HG03565 (cell line): ENCODE results near the gene CENPK.
"Not testable (repeated sequence)": the region's sequence is repeated elsewhere in the genome, so short reads cannot be mapped to it uniquely, and the experiment has no call there.

Experiments used
- ATAC-seq: cut with Tn5 transposase; IDR thresholded peaks from one replicate; pipeline ENCODE4 v1.9.1; 2021; ENCODE audit warnings: mild to moderate bottlenecking, moderate library complexity; ENCODE audit not compliant: unreplicated experiment

Gene CENPK

DNA sequence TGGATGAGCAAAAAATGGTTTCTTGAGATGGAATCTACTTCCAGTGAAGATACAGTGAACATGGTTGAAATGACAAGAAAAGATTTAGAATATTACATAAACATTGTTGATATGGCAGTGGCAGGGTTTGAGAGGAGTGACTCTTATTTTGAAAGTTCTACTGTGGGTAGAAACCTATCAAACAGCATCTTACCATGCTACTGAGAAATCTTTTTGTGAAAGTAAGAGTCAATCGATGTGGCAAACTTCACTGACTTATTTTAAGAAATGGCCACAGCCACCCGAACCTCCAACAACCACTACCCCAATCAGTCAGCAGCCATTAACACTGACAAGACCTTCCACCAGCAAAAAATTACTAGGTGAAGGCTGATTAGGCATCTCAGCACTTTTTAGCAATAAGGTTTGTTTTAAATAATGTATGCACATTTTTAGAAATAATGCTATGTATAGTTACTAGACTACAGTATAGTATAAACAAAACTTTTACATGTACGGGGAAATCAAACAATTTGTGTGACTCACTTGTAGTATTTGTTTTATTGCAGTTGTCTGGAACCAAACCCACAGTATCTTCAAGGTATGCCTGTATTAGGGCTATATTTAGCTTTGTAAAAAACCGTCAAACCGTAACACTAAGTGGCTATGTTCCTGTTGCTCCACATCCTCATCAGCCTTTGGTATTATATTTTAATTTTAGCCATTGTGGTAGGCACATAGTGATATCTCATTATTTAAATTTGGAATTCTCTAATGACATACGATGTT lies 50.6 kb downstream of the CENPK start:
- no peak for ATAC-seq

DNA sequence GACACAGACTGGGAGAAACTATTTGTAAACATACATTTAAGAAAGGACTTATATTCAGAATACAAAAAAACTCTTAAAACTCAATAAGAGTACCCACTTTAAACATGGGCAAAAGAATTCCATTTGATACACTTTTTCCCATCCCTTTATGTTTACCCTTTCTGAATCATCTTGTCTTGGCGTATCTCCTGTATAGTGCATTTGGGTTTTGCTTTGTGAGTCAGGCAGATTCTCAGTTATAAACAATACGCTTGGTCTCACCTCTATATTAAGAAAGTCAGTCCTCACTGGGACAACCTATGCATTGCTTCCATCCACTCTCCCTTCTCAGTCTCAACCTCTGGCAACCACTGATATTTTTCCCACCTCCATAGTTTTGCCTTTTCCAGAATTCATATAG lies 54.0 kb downstream of the CENPK start:
- no peak for ATAC-seq

DNA sequence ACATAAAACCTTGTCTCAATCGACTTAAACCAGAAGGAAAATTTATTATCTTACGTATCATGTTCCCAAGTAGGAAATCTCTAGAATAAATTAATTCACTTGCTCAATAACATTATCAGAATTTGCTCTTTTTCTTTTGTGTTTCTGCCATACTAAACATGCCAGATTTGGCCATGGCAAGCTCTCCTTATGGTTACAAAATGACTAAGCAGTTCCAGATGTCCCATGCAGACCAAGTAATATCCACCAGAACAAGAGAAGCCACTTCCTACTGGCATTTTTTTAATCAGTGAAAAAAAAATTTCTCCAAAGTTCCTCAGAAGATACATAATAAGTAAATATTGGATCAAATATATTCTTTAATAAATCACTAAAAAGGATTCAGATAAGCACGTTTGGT lies 56.0 kb downstream of the CENPK start:
- ATAC-seq, result no peak

DNA sequence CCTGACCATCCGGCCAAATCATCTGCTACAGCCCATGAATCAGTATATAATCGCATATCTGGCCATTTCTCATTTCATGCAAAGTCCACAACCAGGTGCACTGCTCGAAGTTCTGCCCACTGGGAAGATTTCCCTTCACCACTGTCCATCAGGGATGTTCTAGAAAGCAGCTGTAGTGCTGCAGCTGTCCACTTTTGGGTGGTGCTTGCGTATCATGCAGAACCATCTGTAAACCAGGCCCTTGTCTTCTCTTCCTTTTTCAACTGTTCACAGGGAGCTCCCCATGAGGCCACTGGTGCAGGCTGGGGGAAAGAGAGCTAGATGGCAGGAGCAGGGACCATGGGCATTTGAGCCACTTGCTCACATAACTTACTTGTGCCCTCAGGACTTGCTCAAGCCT lies 73.8 kb downstream of the CENPK start:
- ATAC-seq, result no peak

DNA sequence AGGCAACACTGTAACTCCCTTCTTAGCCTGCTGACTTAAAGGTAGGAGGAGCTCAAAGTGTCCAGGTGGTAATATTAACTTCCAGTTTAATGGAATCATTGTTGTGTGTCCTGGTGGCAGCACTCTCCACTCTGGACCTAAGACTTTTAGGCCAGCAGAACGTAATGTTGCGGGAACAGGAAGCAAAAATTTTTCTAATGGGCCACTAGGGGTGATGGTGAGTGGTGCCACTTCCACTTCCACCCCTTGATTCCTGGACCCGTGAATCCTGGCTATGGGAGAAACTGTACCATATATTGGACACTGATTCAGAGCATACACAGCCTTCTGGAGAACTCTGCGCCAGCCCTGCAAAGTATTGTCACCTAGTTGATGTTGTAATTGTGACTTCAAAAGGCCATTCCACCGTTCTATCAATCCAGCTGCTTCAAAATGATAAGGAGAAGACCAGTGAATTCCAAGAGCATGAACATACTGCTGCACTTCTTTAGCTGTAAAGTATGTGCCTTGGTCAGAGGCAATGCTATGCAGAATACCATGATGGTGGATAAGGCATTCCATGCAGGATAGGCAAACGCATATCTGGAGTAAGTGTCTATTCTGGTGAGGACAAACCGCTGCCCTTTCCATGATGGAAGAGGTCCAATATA lies 74.8 kb downstream of the CENPK start:
- ATAC-seq, result not testable (repeated sequence)

DNA sequence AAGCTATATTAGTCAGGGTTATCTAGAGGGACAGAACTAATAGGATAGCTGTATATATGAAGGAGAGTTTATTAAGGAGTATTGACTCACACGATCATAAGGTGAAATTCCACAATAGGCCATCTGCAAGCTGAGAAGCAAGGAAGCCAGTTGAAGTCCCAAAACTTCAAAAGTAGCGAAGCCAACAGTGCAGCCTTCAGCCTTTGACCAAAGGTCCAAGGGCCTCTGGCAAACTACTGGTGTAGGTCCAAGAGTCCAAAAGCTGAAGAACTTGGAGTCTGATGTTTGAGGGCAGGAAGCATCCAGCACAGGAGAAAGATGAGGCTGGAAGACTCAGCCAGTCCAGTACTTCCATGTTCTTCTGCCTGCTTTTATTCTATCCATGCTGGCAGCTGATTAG lies 76.2 kb downstream of the CENPK start:
- ATAC-seq, result not testable (repeated sequence)

DNA sequence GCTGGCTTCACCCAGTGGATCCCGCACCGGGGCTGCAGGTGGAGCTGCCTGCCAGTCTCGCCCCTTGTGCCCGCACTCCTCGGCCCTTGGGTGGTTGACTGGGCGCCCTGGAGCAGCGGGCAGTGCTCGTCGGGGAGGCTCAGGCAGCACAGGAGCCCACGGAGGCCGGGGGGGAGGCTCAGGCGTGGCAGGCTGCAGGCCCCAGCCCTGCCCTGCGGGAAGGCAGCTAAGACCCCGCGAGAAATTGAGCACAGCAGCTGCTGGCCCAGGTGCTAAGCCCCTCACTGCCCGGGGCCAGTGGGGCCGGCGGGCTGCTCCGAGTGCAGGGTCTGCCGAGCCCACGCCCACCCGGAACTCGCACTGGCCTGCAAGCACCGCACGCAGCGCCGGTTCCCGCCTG lies 77.6 kb downstream of the CENPK start:
- ATAC-seq, result no peak

DNA sequence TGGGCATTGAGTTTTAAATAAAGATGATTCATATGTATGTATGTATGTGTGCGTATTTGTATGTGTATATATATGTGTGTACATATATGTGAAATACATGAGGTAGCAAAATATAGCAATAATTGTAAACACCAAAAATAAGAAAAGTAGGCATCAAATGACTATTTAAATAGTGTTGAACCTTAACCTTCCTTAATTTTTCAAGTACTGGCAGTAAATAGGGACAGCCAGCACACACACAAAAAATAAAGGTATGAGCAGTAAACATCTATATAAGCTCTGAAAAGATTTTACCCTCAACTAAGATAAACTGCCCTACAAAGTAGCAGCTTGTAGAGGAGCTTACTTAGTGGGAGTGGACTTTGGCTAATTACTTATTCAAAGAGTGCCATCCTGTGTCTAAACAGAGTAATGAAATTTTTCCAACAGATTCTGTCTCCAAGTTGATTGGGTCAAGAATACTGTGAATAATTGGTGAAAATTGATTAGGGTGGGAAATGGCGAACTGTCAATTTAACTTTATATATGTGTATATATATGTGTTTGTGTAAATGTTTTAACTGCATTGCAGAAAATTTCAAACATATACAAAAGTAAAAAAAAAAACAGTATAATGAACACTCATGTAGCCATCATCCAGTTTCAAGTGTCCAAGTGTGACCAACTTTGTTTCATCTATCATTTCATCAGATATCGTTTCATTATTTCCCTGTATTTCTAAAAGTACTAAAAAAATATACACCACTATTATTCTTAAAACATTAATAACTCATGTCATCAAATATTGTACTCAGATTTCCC lies 79.2 kb downstream of the CENPK start:
- ATAC-seq, result peak; percentile 55

DNA sequence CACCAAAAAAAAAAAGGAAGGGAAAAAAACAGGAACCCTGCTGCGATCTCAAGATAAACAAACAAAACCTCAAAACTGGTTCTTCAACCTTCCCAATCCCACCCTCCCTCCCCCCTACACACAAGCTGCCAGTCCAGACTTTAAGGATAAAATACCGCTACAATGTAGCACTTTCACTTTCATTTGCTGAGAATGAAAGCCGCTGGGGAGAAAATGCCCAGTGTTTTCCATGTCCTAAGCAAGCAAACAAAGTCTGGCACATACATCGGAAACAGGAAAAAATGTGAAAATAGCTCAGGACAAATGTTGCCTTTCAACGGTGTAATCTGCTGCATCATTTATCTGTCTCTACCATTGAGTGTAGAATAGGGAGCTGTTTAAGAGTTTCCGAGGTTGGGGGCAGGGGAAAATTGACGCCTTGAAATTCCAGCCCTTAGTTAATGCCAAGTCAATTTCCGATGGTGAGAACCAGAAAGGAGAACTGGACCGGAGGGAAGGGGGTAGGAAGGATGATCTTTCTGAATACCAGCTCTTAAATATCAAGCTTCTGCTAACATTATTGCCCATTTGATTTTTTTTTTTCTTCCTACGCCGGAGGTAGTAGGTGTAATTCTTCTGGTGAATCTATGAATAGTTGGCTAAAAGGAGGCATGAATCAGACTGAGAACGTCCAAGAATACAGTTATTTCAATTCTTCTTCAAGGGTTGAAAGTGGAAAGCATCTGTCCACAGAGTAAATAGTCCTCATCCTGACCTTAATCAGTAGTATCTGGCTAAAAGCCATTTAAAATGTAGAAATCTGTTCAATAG lies 80.0 kb downstream of the CENPK start:
- ATAC-seq, result no peak

DNA sequence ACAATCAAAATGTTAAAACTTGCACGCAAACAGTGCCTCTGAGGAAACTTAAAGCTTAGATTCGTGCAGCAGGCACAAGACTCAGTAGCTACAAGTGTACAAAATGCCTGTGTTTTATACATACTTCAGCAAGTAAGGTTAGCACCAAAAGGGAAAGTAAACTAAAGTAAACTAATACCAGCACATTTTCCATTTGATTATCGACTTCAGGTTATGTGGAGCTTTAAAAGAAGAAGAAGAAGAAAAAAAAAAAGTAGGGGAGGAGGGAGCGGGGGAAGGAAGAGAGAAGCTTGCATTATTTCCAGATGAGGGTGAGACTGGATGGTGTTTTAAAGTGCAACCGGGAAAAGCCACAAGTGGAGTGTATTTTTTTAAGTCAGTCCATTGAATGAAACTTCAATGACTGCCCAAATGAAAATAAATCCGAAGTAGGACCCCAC lies 80.7 kb downstream of the CENPK start:
- no peak for ATAC-seq

DNA sequence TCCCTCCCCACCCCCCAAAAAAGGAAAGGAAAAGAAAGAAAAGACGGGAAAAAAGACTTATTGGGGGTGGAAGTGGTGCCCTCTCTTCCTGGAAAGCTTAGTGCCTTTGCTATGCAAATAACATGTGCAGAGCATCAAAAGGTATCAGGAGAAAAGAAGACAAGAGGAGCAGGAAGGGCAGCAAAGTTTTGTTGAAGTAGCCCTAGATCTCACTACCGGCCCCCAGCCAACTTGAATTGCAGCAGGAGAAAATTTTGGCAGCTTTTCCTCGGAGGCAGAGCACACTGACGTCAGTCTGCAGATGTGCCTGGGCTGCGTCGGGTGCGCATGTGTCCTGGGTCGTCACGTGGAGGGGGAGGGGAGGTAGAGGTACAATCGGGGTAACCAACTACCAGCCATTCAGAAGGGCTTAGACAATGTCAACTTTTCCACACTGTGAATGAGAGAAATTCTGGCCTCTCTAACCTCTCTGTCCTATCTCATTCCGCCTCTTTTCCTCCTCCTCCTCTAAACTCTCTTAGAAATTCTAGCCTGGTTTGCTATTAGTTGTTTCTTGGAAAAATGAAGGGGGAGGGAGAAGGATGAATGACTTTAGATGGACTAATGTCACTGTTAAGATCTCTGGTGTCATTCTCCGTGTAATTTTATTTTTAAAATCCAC lies 81.2 kb downstream of the CENPK start, which contains the start of gene ADAMTS6:
TSS of gene ADAMTS6 (minus strand) at position 286 of the 661 bp plus-strand sequence. CDS start 8,247 bp downstream, outside the sequence.
- peak; percentile 59 for ATAC-seq

DNA sequence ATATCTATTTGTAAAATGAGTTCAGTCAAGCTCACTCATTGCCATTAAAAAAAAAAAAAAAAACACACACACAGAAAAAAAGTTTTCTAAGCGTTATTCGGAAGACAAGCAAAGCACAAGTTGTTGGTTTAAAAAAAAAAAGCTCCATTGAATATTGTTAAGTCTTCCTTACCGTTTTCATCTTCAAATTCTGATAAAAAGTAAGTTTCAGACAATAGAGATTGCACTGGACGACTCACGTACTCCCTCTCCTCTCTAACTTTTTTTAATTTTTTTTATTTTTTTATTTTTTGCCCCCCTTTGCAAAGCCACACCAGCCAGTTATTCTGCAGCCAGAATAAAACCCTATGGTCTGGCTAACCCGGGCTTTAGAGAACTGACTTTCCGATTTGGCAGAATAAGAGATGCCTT lies 81.8 kb downstream of the CENPK start:
- ATAC-seq, result no peak

DNA sequence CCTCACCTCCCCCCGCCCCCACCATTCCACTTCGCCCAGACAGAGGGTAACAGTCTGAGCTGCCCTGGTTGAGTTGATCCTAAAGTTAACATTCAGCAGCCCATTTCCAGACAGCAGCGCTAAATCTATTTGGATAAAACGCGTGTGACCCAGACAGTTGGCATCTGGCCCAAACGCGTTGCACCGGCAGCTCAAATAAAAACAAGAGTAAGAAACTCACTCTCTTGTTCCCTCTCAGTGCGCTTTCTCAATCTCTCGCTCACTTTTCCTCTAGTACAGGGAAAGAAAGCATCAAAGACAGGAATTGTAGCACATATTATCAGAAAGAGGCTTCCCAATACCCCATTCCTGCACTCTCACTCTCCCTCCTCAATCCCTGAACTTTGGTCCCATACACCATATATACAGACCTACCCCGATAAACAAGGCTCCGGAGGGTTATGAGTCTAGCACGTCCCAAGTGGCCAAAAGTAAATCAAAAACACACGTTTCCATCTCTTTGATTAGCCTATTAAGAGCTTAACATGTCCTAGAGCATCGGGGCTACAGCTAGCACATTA lies 82.6 kb downstream of the CENPK start:
- ATAC-seq, result no peak

DNA sequence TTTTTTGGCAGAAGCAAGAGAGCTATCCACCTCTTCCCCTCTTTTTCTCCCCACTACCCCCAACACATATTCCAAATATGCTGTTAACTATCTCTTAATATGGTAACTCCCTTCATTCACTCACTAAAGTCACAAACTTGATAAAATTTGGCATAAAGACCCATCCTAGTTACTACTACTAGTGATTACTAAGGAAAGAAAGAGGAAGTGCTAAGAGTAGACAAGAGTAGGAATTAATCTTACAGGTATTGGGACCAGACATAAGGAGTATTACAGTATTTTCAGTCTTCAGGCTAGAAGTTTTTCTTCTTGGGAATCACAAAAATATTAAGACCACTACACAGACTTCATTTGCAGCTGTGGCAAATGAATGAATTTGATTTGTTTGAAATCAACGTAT lies 83.4 kb downstream of the CENPK start:
- no peak for ATAC-seq

DNA sequence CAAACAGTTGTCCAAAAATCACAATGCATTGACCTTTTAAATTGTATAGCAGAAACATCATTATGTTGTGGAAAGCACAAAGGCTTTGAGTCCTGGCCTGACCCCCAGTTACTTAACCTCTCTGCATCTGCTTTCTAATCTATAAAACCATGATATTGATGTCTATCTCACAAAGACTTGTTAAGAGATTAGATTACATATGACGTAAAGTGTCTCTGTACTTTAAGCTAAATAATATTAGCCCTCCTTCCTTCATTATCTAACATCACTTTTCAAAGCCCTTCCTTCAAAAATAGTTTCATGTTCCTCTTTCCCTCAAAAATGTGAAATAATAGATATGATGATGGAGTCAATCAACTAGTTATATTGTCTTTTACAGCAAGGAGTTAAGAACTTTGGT lies 84.6 kb downstream of the CENPK start:
- no peak for ATAC-seq

DNA sequence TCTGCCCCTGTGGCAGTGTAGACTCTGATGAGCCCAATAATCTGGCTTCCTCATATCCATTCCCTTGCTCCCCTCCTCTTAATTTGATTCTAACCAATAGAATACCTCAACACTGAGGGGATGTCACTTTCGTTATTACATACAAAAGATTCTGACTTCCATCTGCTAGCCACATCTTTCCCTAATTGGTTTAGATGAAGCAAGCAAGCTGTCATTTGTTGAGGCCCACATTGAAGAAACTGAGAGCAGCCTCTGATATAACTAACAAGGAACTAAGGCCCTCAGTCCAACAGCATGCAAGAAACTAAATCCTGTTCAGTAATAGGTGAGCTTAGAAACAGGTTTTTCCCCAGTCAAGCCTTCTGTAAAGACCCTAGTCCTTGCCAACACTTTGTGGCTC lies 87.1 kb downstream of the CENPK start:
- no peak for ATAC-seq

DNA sequence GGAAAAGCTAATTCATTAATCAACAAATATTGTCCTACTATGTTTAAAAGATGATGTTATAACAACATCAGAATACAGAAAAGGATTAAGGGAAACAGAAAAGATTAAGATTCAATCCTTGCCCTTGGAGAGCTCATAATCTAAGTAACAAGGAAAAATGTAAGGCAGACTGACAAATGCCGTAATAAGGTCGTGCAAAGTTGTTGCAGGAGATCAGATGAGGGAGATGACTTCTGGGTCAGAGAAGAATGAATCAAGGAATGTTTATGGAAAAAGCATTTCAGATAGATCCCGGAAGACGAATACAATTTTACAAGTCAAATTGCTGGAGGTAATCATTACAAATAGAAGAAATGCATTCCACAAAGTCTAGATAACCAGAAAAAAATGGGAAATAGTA lies 87.6 kb downstream of the CENPK start:
- no peak for ATAC-seq

DNA sequence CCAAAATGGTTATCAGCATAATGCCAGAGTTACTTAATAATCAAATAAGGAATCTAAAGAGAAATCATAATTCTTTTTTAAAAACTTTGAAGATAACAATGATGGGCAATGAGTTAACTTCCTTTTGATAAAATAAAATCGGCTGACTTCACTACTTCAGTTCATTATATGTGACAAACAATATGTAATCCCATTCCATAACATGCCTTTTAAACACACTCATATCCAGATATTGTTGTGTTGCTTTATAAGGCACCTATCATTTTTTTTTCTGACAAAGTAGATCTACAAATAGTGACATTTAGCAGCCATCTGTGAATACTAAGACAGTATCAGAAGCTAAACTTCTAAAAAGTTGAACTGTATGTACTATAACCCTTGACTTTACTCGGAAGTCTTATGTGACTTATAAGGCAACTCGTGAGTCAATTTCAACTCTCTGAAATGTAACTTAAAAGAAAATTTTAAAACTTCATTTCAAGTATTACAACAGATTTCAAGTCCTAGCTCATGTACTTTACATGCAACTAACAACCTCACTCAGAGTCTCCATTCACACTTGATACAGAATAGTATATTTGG lies 88.7 kb downstream of the CENPK start:
- ATAC-seq, result no peak

DNA sequence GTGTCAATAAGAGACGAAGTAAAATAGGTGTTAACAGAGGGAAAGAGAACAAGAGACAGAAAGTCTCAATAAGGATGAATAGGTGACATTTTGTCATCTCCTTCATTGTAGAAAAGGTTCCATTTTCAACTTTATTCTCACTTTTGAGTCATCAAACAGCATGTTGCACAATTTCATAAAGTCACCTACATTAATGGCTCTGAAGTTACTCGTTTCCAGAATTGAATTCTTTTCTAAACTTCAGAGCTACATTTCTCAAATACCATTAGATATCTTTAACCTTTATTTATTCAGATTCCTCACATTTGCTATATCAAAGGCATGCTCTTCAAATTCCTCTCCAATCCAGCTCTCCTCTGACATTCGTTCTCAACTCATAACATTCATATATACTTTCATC lies 94.3 kb downstream of the CENPK start:
- no peak for ATAC-seq
